ENCODE results near the gene IL1RAPL2.
"Not testable (repeated sequence)": the region's sequence is repeated elsewhere in the genome, so short reads cannot be mapped to it uniquely, and the experiment has no call there.

The IL1RAPL2 gene

DNA sequence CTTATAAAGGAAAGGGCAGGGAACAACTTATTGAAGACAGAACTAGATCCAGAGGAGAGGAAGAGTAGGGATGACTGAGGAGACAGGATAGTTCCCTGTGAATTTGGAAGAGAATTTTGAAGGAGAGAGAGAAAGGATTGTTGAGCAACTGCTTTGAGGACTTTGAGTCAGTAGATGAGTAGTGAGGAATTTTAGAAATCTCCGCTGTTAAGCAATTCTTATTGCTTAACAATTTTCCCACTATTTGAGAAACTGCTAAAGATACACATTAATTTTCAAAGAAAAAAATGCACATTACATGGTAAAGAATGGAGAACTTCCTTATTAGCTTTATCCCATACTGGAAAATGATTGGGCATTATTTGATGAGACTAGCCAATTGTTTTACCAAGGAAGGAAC, 1140.0 kb downstream of the IL1RAPL2 start:
- no peak for DNase-seq (ENCODE audit: low read depth)

DNA sequence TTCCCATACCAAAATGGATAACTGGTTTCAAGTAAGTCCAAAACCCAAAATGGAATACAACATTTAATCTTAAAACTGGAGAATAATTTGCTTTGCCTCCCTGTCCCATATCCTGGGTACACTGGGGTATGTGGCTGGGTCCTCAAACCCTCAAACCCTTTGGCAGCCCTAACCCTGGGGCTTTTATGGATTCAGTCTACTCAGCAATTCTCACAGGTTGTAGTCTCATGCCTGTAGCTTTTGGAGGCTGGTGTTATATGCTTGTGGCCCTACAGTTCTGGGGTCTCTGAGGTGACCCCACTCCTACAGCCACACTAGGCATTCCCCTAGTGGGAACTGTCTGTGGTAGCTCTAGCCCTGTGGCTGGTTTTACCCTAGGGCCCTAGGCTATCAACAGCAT, 1145.8 kb downstream of the IL1RAPL2 start:
- DNase-seq (ENCODE audit: low read depth), result no peak

- DNase-seq (ENCODE audit: low read depth), result no peak
Observed at GRCh38 chrX:105715746-105716145, 1149.7 kb downstream of the IL1RAPL2 start.

GRCh38 chrX:105723966-105724735, 1158.2 kb downstream of the IL1RAPL2 start:
- DNase-seq (ENCODE audit: low read depth), result no peak

DNA sequence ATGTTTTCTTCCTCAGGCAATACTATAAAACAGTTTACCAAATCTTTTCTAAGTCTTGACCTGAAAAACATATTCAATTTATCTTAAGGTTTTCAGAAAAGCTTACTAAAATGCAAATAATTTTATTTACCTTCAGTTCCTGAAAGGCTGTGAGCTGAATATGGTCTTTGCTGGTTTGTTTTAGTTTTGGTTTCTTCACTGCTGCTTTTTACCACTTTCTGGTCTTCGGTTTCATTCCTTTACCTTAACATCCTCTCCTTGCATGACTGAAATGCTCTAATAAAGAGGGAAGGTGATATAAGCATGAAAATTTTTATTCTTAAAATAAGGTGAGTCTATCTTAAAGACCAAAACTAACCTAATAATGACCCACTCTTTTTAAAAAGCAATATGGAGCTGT, 1159.2 kb downstream of the IL1RAPL2 start:
- DNase-seq (ENCODE audit: low read depth), result no peak

- DNase-seq (ENCODE audit: low read depth), result no peak
Observed at GRCh38 chrX:105738162-105738561, 1172.2 kb downstream of the IL1RAPL2 start.

GRCh38 chrX:105744291-105744690, 1178.3 kb downstream of the IL1RAPL2 start:
- no peak for DNase-seq (ENCODE audit: low read depth)

DNA sequence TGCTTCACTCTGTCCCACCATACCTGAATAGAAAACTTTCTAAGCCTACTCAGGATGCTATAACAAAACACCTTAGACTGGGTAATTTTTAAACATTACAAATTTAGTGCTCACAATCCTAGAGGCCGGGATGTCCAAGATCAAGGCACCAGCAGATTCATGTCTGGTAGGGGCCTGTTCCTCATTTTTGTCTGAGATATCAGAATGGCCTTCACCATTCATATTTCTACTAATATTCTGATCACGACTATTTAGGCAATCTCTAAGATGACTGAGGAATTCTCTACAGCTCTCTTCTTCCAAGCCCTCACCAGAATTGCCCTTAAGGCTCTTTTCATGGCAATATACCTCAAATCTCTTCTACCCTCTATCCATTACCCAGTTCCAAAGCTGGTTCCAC, 1178.9 kb downstream of the IL1RAPL2 start:
- DNase-seq (ENCODE audit: low read depth), result no peak

DNA sequence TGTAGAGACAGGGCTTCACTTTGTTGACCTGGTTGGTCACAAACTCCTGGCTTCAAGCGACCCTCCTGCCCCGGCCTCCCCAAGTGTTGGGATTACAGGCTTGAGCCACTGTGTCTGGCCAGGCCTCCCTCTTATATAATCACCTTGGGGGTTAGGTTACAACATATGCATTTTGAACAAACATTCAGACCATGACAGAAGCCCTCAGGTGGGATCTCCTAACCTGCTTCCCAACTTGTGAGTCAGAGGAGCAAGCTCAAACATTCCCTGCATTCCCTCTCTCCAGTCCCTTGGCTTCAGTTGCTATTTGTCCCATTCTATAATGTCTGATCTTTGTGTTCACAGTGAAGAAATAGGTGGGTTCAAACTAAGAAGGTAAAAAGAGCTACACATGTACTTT, 1179.9 kb downstream of the IL1RAPL2 start:
- no peak for DNase-seq (ENCODE audit: low read depth)

GRCh38 chrX:105752338-105752956, 1186.4 kb downstream of the IL1RAPL2 start:
- no peak for DNase-seq (ENCODE audit: low read depth)

GRCh38 chrX:105753411-105753810, 1187.4 kb downstream of the IL1RAPL2 start:
- DNase-seq (ENCODE audit: low read depth), result no peak

DNA sequence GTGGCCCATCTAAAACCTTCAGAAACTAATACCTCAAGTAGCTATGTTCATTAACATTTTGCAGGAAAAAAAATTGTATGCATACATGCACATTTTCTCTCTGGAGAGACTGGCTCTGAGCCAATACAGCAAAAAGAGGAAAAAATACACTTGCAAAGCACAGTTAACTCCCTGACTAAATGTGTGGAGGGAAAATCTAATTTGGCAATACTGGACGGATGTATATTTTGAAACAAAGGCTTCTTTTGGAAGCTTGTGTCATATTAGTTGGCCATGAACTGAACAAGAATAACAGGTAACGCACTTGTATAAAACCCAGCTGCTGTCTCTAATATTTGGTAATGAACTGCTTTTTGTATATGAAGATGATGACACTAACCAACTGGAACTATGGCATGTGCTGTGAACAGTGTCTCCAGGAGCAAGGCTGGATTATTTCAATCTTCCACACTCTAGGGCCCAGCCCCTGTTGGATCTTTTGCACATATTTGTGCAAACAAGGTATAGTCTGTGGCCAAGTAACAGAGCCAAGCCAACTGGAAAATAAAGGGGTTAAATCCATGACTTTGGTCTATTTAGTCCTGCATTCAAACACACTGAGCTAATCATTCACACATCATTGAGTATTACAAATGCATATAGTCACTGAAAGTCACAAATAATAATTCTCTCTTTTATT, 1188.4 kb downstream of the IL1RAPL2 start:
- no peak for DNase-seq (ENCODE audit: low read depth)

GRCh38 chrX:105755109-105755508, 1189.1 kb downstream of the IL1RAPL2 start:
- no peak for DNase-seq (ENCODE audit: low read depth)

- no peak for DNase-seq (ENCODE audit: low read depth)
Observed at GRCh38 chrX:105758754-105759153, 1192.8 kb downstream of the IL1RAPL2 start.

DNA sequence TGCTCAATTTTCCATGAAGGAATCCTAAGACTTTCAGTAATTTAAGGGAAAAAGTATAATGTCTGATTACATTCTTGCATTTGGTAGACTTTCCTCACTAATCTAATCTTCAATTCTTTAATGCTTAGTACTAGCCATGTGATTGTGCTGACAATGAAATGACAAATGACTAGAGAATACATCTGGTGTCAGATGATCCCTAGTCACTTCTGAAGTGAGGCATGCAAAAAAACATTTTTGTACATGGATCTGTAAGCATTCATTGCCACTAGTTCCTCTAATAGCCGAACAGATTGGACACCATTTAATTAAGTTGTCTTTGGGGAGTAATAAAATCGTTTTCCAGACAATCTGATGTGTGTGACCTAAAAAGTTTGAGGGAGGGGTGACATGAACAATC, 1193.6 kb downstream of the IL1RAPL2 start:
- DNase-seq (ENCODE audit: low read depth), result no peak

DNA sequence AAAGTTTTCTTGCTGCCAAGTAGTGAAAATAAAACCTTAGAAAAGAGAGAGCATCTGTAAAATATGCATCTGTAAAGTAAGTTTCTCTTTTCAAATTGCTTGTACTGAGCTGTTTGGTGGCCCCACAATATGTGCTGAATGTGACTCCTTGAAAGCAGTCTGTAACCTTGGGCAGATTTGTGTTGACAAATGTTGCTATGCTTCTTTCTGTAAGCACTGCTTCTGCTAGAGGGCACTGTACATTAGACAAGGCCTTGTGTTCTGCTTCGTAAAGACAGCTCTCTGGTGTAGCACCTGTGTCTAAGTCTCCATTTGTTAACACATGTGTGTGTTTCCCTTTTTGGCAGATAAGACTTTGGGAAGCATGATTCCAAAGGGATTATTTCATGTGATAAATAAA, 1199.7 kb downstream of the IL1RAPL2 start:
- DNase-seq (ENCODE audit: low read depth), result no peak

GRCh38 chrX:105773801-105774200, 1207.8 kb downstream of the IL1RAPL2 start:
- DNase-seq (ENCODE audit: low read depth), result no peak

GRCh38 chrX:105775679-105776078, 1209.7 kb downstream of the IL1RAPL2 start:
- DNase-seq (ENCODE audit: low read depth), result no peak

DNA sequence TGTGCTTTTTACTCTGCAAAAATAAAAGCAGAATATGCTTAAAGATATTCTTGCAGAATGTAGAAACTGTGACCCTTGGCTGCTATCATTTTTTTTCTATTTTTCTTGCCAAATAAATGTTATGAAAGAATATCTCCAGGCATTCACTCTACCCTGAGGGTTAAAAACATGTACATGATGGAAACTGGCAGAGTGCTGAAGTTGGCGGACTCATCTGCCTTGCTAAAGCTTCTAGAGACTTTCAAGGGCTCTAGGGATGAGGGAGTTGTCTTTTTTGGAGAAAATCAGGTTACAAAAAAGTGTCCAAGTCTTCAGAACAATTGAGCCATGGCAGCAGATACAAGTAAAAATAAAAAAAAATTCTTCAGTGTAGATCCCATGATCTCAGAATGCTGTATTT, 1215.8 kb downstream of the IL1RAPL2 start:
- no peak for DNase-seq (ENCODE audit: low read depth)

- not testable (repeated sequence) for DNase-seq (ENCODE audit: low read depth)
Observed at GRCh38 chrX:105796877-105797276, 1230.9 kb downstream of the IL1RAPL2 start.

DNA sequence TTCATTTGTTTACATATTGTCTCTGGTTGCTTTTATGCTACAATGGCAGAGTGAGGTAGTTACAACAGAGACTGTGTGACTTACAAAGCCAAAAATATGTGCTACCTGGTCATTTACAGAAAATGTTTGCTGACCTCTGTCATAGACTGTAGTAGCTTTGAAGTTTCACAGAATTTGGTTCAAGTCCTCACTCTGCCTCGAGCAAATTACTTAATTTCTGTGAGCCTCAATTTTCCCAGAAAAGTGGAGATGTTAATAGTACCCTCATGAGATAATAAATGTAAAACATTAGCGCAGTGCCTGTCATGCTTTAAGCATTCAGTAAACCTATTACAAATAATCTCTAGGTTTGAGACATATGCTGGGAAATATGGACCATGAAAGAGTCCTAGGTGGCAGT, 1237.9 kb downstream of the IL1RAPL2 start:
- DNase-seq (ENCODE audit: low read depth), result no peak

DNA sequence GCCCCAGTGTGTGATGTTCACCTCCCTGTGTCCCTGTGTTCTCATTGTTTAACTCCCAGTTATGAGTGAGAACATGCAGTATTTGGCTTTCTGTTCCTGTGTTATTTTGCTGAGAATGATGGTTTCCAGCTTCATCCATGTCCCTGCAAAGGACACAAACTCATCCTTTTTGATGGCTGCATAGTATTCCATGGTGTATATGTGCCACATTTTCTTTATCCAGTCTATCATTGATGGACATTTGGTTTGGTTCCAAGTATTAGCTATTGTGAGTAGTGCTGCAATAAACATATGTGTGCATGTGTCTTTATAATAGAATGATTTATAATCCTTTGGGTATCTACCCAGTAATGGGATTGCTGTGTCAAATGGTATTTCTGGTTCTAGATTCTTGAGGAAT, 1239.7 kb downstream of the IL1RAPL2 start:
- DNase-seq (ENCODE audit: low read depth), result not testable (repeated sequence)

- no peak for DNase-seq (ENCODE audit: low read depth)
Observed at GRCh38 chrX:105816517-105816916, 1250.5 kb downstream of the IL1RAPL2 start.
